ENCODE measurements around the gene ABHD3.
"Not testable (repeated sequence)": the region's sequence is repeated elsewhere in the genome, so short reads cannot be mapped to it uniquely, and the experiment has no call there.

ABHD3 gene

GRCh38 chr18:21706386-21706865, 1.9 kb upstream of the ABHD3 start:
- no peak for DNase-seq (ENCODE audit: low read depth in 4 of 4, low spot score in 1 of 4)

- peak in 1 of 4 experiments; percentile 10 for DNase-seq (ENCODE audit: low read depth in 4 of 4, low spot score in 1 of 4)
These were observed 1.2 kb downstream of the ABHD3 start for GRCh38 chr18:21703241-21703820.

DNA sequence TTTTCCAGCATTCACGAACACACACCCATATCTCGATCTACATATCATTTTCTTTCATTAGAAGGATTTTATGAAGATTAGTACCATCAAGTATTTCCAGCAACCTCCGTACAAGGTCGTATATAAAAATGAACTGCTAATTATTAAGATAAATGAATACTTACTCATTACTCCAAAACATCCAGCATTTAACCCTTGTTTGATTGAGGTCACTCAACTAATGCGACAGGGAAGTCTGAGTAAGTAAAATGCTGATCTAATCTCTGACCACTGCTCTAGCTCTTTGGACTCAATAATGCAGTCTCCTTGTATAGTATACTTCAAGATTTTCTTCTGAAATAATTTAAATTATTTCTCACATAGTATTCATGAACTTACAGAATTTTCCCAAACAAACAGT, 2.0 kb downstream of the ABHD3 start:
- DNase-seq (ENCODE audit: low read depth in 4 of 4, low spot score in 1 of 4): no peak

DNA sequence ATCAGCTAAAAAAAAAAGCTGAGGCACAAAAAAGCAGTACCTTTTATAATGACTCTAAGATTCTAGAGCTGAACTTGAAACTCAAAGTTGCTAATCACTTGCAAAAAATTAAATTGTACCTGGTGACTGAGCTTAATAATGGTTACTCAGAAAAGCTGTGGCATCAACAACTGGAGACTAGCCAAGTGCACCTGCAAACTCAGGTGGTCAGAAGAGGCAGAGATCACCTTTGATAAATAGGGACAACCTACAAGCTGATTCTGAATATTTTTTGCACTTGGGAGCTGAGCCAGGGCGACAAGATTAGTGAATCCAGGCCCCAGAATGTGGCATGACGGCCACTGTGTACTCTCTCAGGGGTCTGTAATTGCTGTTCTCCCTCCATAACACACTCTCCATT, 3.0 kb downstream of the ABHD3 start:
- DNase-seq (ENCODE audit: low read depth in 4 of 4, low spot score in 1 of 4): no peak

DNA sequence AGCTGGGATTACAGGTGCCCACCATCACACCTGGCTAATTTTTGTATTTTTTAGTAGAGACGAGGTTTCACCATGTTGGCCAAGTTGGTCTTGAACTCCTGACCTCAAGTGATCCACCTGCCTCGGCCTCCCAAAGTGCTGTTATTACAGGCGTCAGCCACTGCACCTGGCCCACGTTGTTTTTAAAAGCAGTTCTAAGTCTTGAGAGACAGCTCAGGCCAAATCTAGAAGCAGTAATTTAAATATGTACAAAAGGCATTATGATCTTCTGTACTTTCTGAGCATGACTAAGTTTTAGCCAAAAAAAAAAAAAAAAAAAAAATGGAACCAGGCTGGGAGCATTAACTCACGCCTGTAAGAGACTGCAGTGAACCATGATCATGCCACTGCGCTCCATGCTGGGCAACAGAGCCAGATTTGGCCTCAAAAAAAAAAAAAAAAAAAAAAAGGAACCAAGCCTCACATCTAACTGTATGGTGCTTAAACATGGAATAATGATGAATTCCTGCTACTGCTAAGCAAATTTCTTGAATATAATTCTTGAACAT, 4.0 kb downstream of the ABHD3 start:
- no peak for DNase-seq (ENCODE audit: low read depth in 4 of 4, low spot score in 1 of 4)

DNA sequence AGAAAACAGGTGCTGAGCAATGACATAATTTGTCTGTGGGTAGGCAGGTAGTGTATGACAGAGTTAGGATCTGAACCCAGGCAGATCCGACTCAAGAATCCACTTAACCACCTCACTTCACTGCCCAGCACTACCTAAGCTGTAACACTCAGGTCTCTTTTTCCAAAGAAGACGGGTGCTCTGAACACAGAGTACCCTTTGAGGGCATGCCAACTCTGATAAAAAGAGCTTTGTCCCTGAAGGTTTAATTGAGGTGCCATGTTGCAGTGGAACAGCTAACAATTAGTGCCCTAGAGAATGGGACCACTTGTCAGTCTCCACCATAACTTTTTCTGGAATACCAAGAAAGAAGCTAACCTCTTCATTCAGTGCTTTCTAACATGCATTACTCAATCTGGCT, 11.3 kb downstream of the ABHD3 start:
- no peak for DNase-seq (ENCODE audit: low read depth in 4 of 4, low spot score in 1 of 4)

DNA sequence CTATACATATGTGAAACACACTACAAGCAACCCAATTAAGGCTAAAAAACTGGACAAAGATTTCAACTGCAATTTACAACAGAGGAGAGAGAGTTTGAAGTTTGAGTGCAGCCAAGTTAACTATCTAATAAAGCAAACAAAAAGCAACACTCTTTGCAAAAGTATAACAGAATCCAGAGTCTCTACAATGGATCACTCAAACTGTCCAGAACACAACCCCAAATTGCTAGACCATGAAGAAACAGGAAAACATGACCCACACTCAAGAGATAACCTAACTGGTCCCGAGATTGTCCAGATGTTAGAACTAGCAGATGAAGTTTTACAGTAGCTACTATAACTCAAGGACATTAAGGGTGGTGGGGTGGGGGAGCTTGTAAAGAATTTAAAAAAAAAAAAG, 14.8 kb downstream of the ABHD3 start:
- DNase-seq (ENCODE audit: low read depth in 4 of 4, low spot score in 1 of 4): no peak

GRCh38 chr18:21686282-21687105, 18.1 kb downstream of the ABHD3 start:
- DNase-seq (ENCODE audit: low read depth in 4 of 4, low spot score in 1 of 4): no peak

GRCh38 chr18:21685556-21685981, 19.0 kb downstream of the ABHD3 start:
- DNase-seq (ENCODE audit: low read depth in 4 of 4, low spot score in 1 of 4): not testable (repeated sequence)

DNA sequence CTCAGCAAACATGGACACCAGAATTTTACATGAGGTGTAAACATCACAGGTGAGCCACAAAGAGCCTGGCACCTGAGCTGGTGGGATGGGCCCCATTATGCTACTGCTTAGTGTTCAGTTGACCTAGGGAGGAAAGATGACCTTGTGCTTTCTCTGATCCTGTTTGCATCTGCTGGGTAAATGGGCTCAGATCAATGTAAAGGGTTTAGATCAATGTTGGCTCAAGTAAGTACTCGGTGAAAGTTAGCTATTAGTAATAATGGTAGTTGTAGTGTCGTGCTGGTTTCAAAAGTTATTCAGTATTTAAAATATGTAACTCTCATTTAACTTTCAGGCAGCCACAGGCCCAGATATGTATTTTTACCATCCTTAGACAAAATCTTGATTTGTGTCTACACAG, 19.8 kb downstream of the ABHD3 start:
- DNase-seq (ENCODE audit: low read depth in 4 of 4, low spot score in 1 of 4): no peak

- DNase-seq (ENCODE audit: low read depth in 4 of 4, low spot score in 1 of 4): no peak
These were observed 22.1 kb downstream of the ABHD3 start for GRCh38 chr18:21682371-21683051.

DNA sequence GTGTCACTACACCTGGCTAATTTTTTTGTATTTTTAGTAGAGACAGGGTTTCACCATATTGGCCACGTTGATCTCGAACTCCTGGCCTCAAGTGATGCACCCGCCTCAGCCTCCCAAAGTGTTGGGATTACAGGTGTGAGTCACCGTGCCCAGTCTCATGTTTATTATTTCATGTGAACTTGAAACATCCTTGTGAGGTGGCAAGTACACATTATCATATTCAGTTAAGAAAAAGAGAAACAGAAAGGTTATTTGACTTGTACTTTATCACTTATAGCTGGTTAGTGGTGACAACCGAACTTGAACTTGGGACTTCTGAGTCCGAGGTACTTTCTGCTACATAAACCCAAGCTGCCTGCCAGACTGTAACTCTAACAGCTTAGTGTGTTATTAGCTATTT, 24.4 kb downstream of the ABHD3 start:
- DNase-seq (ENCODE audit: low read depth in 4 of 4, low spot score in 1 of 4): no peak

- DNase-seq (ENCODE audit: low read depth in 4 of 4, low spot score in 1 of 4): no peak
These were observed 25.7 kb downstream of the ABHD3 start for GRCh38 chr18:21678859-21679258.

- DNase-seq (ENCODE audit: low read depth in 4 of 4, low spot score in 1 of 4): not testable (repeated sequence)
These were observed 29.2 kb downstream of the ABHD3 start for GRCh38 chr18:21675354-21675753.

DNA sequence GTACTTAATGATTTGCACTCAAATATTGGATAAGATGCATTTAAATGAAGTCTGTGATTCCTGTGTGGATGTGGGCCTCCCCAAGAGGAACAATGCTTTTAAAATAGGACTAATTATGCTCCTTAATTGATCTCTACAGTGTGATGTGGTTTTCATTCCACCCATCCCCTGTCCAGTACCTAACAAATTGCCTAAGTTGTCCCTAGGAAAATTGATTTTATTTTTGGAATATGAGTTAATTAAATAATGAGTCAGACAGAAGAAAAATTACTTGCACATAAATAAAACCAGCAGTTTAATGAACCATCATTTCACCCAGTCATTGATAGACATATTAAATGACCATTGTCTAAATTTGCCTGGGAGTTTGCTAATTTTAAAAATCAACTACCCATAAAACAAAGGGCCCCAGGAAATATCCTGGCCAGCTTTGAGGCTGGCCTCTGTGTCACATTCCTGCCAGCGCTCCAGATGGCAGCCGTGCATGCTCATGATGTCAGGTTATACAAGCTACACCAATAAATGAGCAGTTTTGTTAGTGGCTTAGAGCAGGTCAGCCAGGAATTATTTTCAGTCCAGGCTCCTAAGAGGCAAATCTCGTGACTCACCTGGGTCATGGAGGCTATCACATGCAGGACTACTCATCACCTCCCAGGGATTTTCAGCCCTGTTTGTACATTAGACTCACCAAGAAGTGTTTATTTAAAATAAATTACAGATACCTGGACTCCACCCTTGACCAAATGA, 31.9 kb downstream of the ABHD3 start:
- DNase-seq (ENCODE audit: low read depth in 4 of 4, low spot score in 1 of 4): no peak

- no peak for DNase-seq (ENCODE audit: low read depth in 4 of 4, low spot score in 1 of 4)
These were observed 34.8 kb downstream of the ABHD3 start for GRCh38 chr18:21669736-21670285.

DNA sequence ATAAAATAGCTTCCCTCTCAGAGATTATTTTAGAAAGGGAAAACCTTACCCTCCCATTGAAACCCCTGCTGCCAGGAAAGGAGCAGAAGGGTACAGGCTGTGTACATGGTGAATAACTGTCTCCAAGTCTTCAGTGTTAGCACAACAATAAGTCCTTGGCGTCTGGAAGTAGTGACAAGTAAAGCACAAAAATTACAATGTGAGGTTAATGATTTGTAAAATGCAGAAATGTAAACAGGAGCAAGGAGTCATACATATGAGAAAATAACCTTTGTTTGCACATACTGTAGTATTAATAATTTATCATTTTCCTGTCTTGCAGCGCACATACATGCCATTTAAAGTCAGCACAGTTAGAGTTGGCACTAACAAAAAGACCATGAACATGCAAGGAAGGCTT, 40.5 kb downstream of the ABHD3 start:
- DNase-seq (ENCODE audit: low read depth in 4 of 4, low spot score in 1 of 4): no peak

DNA sequence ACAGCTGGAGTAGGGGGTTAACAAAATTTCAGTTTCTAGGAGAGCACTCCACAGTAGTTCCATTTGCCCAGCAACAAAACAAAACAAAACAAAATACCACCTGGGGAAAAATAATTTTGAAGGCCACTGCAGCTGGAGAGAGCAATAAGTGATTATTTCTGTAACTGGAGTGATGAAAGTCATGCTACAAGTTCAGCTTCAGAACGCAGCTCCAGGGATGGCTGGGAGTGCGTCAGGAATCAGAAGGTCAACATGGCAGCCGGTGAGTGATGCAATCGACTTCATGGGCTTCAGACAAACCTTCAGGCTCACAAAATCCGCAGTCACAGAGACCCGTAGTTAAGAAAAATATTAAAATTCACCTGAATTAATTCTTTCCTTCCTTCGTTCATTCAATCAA, 41.0 kb downstream of the ABHD3 start:
- no peak for DNase-seq (ENCODE audit: low read depth in 4 of 4, low spot score in 1 of 4)

DNA sequence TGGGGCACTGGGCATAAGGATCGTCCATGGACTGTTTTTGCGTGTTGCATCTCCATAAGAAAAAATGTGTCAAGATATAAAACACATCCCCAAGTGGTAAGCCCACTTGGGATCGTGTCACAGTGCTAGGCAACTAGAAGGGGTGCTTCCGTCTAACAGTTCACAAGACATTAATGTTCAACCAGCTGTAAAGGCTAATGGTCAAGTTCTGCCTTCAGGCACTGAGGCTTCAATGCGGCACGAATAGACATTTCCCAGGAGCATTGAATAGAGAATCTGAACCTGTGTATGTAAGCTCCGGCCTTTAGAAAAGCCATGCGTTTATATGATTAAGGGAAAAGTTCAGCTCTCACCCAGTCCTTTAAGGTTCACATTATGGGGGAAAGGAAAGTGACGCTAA, 42.0 kb downstream of the ABHD3 start:
- no peak for DNase-seq (ENCODE audit: low read depth in 4 of 4, low spot score in 1 of 4)

GRCh38 chr18:21660078-21660477, 44.5 kb downstream of the ABHD3 start:
- no peak for DNase-seq (ENCODE audit: low read depth in 4 of 4, low spot score in 1 of 4)

DNA sequence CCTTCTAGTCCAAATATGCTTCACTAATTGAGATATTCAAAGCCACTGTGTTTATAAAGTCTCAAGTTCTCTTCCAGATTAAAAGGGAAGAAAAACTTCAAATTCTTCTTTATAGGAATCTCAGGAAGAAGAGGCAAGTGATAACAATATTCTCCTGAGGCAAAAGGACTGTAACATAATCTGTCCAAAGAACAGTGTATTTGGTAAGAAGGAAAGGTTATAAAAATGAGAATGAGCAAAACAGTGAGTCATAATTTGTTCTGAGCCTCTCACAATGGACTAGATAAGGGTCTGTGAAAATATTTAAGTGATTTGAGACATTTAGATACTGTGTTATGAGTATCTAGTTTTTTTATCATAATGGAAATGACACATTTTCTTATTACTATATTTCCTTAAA, 48.2 kb downstream of the ABHD3 start:
- no peak for DNase-seq (ENCODE audit: low read depth in 4 of 4, low spot score in 1 of 4)
